NCI-H1417 (cell line): Measurements from ENCODE around the gene PI4KA.
"Not testable (repeated sequence)": the region's sequence is repeated elsewhere in the genome, so short reads cannot be mapped to it uniquely, and the experiment has no call there.

Source experiments
- DNase-seq, 3 experiments: peaks; one replicate each; lab custom pipeline; 2025; lab: John Stamatoyannopoulos, UW

Gene PI4KA

GRCh38 chr22:20725987-20726558, 132.5 kb downstream of the PI4KA start:
- no peak for DNase-seq

GRCh38 chr22:20724676-20725454, 133.7 kb downstream of the PI4KA start:
- DNase-seq = no peak

GRCh38 chr22:20721409-20722218, 137.0 kb downstream of the PI4KA start:
- no peak for DNase-seq

- DNase-seq = no peak
These were observed 137.8 kb downstream of the PI4KA start for GRCh38 chr22:20720692-20721408.

- peak in 2 of 3 experiments; percentile 20 to 64 for DNase-seq
These were observed 139.9 kb downstream of the PI4KA start for GRCh38 chr22:20718727-20719126.

- DNase-seq = not testable (repeated sequence)
These were observed 140.6 kb downstream of the PI4KA start for GRCh38 chr22:20717981-20718380.

- peak in 1 of 3 experiments; percentile 6 for DNase-seq
These were observed 141.3 kb downstream of the PI4KA start for GRCh38 chr22:20717213-20717866.

GRCh38 chr22:20713116-20713515, 145.5 kb downstream of the PI4KA start:
- DNase-seq = not testable (repeated sequence)

- not testable (repeated sequence) for DNase-seq
These were observed 148.6 kb downstream of the PI4KA start for GRCh38 chr22:20709966-20710365.

- DNase-seq = not testable (repeated sequence)
These were observed 151.0 kb downstream of the PI4KA start for GRCh38 chr22:20707549-20708118.

- peak; percentile 4 to 46 (median 42) for DNase-seq
These were observed 154.6 kb downstream of the PI4KA start for GRCh38 chr22:20703816-20704609.

GRCh38 chr22:20703414-20703806, 155.2 kb downstream of the PI4KA start:
- DNase-seq = not testable (repeated sequence)

GRCh38 chr22:20702546-20703413, 155.8 kb downstream of the PI4KA start:
- peak; percentile 86 to 90 (median 89) for DNase-seq

GRCh38 chr22:20702175-20702545, 156.5 kb downstream of the PI4KA start:
- DNase-seq = not testable (repeated sequence)

- DNase-seq = peak in 1 of 3 experiments; percentile 42
These were observed 156.9 kb downstream of the PI4KA start for GRCh38 chr22:20701680-20702136.

- DNase-seq = not testable (repeated sequence)
These were observed 158.3 kb downstream of the PI4KA start for GRCh38 chr22:20700347-20700746.

GRCh38 chr22:20699856-20700255, 158.8 kb downstream of the PI4KA start:
- DNase-seq = not testable (repeated sequence)

- DNase-seq = peak in 1 of 3 experiments; percentile 23
These were observed 161.0 kb downstream of the PI4KA start for GRCh38 chr22:20697481-20698113.

- DNase-seq = not testable (repeated sequence)
These were observed 162.6 kb downstream of the PI4KA start for GRCh38 chr22:20696056-20696455.
